GM18520 (cell line): ENCODE data around the gene GGT5.
"Not testable (repeated sequence)": the region's sequence is repeated elsewhere in the genome, so short reads cannot be mapped to it uniquely, and the experiment has no call there.

Source experiments
- ATAC-seq: cut with Tn5 transposase; IDR thresholded peaks from one replicate; pipeline ENCODE4 v1.9.1; 2021; ENCODE audit not compliant: unreplicated experiment

The GGT5 gene

GRCh38 chr22:24185501-24186351 lies 59.2 kb downstream of the GGT5 start:
- no peak for ATAC-seq

GRCh38 chr22:24185001-24185500 lies 59.8 kb downstream of the GGT5 start:
- no peak for ATAC-seq

- ATAC-seq: no peak
Observed at GRCh38 chr22:24184057-24184798, 60.7 kb downstream of the GGT5 start.

- peak; percentile 49 for ATAC-seq
Observed at GRCh38 chr22:24183321-24184031, 61.4 kb downstream of the GGT5 start.

GRCh38 chr22:24182900-24183246 lies 62.0 kb downstream of the GGT5 start:
- ATAC-seq: not testable (repeated sequence)

- ATAC-seq: no peak
Observed at GRCh38 chr22:24181996-24182899, 62.6 kb downstream of the GGT5 start.

GRCh38 chr22:24181088-24181995 lies 63.5 kb downstream of the GGT5 start, which contains the start of gene SUSD2:
Gene SUSD2 (plus strand): TSS chr22:24181487. CDS start chr22:24181520, 33 bp downstream.
- no peak for ATAC-seq

- ATAC-seq: no peak
Observed at GRCh38 chr22:24180316-24181087, 64.4 kb downstream of the GGT5 start.

GRCh38 chr22:24179478-24180210 lies 65.2 kb downstream of the GGT5 start:
- no peak for ATAC-seq

GRCh38 chr22:24178502-24179440 lies 66.1 kb downstream of the GGT5 start:
- no peak for ATAC-seq

GRCh38 chr22:24178021-24178431 lies 66.9 kb downstream of the GGT5 start:
- ATAC-seq: no peak

- ATAC-seq: no peak
Observed at GRCh38 chr22:24177456-24177855, 67.4 kb downstream of the GGT5 start.

- no peak for ATAC-seq
Observed at GRCh38 chr22:24177045-24177444, 67.8 kb downstream of the GGT5 start.

GRCh38 chr22:24176630-24177029 lies 68.3 kb downstream of the GGT5 start:
- ATAC-seq: no peak

GRCh38 chr22:24176040-24176439 lies 68.8 kb downstream of the GGT5 start:
- no peak for ATAC-seq

GRCh38 chr22:24175160-24175808 lies 69.6 kb downstream of the GGT5 start:
- ATAC-seq: no peak
